Fibroblast of skin of left biceps (primary cell): ENCODE measurements around the gene VPS13A.

Source experiments
- DNase-seq, 2 experiments: peaks; one replicate each; pipeline ENCODE4 v3.0.0-alpha.2; 2013; ENCODE audit warnings: low read depth in 2 of 2

Gene VPS13A

DNA sequence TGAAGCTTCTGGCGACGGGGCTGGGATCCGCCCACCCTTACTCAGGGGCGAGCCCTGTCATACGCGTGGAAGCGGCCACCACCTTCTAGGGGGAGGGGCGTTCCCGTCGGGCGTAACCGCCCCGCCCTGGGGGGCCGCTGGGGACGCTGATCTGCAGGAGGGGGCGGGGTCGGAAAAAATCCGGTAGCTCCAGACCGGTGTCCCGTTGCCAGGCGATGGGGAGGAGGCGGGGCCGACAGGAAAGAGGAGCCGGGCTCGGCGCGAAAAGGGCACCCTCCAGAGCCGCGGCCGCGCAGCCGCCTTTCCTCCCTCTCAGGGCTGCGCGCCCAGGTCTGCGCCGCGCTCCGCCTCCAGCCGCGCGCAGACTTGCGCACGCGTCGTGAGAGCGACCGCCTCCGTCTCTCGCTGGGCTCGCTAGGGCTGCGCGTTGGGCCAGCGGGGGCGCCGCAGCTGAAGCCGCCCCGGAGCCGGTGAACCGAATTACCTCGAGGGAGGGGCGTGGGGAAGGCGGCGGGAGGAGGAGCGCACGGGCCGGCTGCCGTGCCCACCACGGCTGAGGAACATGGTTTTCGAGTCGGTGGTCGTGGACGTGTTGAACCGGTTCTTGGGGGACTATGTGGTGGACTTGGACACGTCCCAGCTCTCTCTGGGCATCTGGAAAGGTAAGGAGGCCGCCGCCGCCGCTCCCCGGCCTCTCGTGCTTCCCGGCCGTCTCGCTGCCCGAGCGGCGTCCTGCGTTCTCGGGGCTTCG is at the start of gene VPS13A:
VPS13A (plus strand) TSS at position 392 of the 751 bp plus-strand sequence; CDS start at position 563, 171 bp downstream.
- DNase-seq, result peak; percentile 75 to 79

DNA sequence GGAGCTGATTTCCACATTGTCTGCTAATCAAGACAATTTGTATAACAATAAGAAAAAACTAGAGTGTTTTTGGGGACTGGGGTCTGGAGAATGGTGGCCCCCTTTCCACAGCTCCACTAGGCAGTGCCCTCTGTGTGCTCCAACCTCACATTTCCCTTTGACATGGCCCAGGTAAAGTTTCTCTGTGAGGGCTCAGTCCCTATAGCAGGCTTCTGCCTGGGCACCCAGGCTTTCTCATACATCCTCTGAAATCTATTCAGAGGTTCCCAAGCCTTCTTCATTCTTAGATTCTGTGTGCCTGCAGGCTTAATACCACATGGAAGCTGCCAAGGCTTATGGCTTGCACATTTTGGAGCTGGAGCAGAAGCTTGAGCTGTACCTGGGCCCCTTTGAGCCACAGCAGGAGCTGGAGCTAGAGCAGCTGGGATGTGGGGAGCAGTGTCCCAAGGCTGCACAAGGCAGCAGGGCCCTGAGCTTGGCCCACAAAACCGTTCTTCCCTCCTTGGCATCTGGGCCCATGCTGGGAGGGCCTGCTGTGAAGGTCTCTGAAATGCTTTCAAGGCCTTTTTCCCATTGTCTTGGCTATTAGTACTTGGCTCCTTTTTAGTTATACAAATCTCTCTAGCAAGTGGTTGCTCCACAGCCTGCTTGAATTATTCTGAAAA is 49.1 kb upstream of the VPS13A start:
- DNase-seq, result no peak

DNA sequence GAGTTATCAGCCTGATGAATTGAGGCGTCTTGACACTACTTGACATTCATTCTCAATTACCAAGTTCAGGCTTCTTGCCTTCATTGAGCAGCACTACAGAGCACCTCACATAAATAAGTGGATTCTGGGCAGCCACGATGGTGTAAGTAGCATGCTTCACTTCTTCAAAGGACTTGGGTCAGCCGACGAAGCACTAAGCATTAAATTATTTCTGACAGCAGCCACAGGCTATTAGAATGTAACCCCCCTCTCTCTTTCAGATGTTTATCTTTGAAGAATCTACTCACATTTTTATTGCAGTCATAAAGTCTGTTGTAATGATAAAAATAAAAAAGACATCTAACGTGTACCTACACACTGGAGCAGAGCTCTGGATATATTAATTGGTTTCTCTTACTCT is 45.9 kb upstream of the VPS13A start:
- no peak for DNase-seq

GRCh38 chr9:77133011-77133410 is 44.3 kb upstream of the VPS13A start:
- DNase-seq, result no peak

GRCh38 chr9:77142366-77142765 is 35.0 kb upstream of the VPS13A start:
- DNase-seq, result no peak

- no peak for DNase-seq
These were observed 27.5 kb upstream of the VPS13A start for GRCh38 chr9:77149879-77150278.

GRCh38 chr9:77152289-77152688 is 25.0 kb upstream of the VPS13A start:
- no peak for DNase-seq

GRCh38 chr9:77156646-77157371 is 20.5 kb upstream of the VPS13A start:
- DNase-seq, result no peak

GRCh38 chr9:77158772-77159513 is 18.4 kb upstream of the VPS13A start:
- no peak for DNase-seq

DNA sequence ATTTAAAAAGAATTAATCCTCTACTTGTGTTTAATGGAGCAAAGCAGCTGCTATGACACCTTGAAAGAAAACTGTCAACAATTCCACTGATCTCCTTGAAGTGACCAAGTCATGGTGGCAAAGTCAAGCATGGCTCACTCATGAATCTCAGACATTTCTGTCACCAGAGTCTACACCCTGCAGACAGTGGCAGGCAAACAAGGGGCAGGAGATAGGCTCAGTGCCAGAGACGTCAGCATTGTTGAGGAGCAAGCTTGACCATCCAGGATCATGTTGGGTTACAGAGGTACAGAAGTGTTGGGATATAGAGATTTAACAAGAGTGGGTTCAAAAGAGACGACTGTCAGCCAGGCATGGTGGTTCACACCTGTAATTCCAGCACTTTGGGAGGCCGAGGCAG is 16.1 kb upstream of the VPS13A start:
- DNase-seq, result no peak

- no peak for DNase-seq
These were observed 15.4 kb upstream of the VPS13A start for GRCh38 chr9:77161966-77162365.

DNA sequence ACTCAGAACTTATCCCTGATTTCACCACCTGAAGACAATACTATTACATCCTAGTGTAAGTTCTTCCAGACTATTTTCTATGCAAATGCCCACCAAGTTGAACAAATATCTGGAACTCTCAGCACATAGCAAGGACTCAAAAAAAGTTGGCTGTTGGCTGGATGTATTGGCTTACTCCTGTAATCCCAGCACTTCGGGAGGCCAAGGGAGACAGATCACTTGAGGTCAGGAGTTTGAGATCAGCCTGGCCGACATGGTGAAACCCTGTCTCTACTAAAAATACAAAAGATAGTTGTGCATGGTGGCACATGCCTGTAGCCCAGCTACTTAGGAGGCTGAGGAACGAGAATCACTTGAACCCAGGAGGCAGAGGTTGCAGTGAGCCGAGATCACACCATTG is 15.0 kb upstream of the VPS13A start:
- DNase-seq, result no peak

GRCh38 chr9:77163884-77164283 is 13.4 kb upstream of the VPS13A start:
- peak; percentile 68 to 70 for DNase-seq

DNA sequence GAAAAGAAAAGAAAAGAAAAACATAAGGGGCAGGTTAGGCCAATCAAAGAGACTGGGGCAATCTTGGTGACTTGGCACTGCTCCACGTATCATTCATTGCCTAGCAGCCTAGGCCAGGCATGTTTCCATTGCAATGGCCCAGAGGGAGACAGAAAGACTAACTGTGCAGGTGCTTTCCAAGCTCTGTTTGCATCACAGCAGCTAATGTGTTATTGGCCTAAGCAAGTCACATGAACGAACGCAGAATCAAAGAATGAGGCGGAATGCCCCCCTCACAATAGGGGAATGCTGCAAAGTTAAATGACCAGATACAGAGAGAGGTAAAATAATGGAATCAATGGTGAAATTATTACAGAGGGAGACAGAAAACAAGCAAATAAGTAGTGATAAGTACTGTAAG is 11.1 kb upstream of the VPS13A start:
- DNase-seq, result no peak

DNA sequence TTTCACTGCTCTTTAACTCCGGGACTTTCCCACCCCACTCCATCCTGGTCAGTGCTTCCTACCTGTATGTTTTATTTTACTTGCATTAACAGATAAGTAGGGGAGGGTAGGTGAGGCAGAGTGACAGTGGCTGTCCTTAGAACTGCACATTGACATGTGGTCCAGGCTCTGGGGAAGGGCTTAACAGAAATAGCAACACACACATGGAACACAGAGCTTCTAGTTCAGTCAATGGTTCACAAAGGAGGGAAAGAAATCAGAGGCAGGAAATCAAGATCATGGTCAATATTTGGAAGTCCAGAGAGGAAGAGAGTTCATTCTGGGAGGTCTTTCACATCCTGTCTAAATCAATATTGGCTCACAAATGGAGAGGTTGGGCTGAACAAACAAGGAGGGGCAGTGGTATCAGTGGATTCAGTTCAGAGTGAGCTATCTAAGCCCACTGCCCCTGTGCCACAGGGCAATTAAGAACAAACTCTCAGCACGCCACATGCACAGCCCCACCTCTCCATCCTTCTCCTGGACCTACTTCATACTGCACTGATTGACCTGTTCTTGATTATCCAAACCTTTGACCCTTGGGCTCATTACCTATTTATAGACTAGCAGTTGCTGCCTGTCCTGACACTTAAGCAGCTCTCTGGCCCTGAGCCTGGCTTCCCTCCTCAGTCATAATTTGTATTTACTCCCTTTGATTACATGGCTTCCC is 6.2 kb upstream of the VPS13A start:
- no peak for DNase-seq

DNA sequence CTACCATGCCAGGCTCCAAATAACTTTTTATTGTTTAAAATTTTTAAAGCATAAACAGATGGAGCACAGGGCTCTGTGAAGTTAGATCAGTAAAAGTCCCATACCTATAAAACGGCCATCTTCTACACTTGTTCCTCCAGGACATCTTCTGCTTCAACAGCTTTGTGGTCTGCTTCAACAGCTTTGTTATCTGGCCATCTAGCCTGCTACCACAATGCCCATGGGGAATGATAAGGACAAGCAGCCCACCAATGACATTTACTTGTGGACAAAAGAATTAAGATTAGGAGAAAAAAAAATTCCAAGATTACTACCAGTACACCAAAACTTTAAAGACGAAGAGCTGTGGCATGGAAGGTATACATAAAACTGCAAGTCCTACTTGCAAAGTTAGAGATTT is 2.2 kb upstream of the VPS13A start:
- DNase-seq, result no peak

- no peak for DNase-seq
These were observed 1.2 kb upstream of the VPS13A start for GRCh38 chr9:77176106-77176505.

DNA sequence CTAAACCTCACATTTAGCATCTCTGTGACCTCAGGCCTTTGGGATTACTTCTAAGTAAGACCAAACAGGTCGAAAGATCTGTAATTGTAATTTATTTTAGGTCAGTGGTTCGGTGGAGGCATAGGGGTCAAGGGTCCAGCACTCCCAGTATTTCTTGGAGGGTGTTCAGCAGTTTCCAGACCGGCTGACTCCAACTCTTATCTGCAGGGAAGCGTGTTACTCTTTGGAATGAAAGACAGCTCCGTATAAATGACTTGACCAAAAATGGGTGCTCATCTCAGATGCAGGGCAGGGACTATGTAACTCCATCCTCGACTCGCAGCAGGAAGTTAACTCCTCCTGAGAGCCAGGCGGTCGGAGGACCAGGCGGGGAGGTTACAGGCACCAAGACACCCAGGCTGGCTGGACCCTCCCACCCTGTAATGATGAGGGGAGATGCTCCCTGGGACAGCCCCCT is 620 bp upstream of the VPS13A start:
- DNase-seq, result no peak

DNA sequence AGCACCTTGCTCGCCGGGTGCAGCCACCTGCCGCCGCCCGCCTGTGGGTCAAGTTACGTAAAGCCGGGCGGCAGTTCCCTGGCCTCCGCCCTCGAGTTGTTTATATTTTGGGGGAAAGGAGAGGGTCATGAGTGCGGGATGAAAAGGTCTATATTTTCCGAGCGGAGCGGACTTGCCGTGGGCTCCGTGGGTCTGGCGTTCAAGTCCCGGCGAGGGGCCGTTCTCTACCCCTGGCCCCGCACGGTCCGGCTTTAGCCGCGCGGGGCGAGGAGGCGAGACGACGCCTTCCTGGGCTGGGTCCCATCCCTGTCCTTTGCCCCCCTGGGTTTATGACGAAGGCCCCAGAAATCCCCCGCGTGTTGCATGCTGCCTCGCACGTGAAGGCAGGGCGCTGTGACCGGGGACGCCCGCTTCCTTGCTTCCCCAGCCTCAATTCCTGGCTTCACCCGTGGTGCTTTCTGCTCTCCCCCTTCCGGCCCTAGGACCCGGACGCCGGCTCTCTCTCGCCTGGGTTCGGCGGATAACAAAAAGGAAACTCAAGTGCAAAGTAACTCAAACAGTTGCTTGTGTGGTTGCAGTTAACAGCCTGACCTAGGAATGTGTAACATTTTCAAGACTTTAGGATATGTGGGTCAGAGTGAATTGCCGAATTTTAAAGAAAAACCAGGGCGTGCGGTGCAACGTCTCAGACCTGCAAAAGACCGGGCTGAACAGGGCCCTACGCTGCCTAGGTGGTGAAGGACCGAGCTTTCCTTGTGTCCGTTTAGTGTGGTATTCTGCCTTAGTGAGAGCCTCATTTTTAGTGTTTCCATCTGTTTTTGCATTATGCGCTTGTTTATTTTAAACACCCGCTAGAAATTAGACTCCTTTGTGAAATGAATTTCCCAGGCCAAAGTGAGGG is 810 bp downstream of the VPS13A start:
- no peak for DNase-seq

DNA sequence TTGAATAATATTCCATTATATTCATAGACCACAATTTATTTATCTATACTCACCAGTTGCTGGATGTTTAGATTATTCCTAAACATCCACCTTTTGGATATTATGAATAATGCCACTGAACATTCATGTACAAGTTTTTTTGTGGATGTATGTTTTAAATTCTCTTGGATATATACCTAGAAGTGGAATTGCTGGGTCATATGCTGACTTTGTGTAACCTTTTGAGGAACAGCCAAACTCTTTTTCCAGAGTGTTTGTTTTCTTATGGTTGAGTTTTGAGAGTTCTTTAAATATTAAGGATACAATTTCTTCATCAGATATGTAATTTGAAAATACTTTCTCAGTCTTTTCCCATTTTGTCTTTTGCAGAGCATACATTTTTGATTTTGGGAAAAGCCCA is 2.7 kb downstream of the VPS13A start:
- DNase-seq, result no peak
